ENCODE data around the gene SEC14L3. TPM values are rescaled to one million over a fixed set of nuclear protein-coding genes. Genes with fewer than 3 reads are reported as not detected.
A peak's percentile ranks its signal among the peaks of the same experiment; 100 is the strongest.

SEC14L3 gene
- not detected for polyA plus RNA-seq

DNA sequence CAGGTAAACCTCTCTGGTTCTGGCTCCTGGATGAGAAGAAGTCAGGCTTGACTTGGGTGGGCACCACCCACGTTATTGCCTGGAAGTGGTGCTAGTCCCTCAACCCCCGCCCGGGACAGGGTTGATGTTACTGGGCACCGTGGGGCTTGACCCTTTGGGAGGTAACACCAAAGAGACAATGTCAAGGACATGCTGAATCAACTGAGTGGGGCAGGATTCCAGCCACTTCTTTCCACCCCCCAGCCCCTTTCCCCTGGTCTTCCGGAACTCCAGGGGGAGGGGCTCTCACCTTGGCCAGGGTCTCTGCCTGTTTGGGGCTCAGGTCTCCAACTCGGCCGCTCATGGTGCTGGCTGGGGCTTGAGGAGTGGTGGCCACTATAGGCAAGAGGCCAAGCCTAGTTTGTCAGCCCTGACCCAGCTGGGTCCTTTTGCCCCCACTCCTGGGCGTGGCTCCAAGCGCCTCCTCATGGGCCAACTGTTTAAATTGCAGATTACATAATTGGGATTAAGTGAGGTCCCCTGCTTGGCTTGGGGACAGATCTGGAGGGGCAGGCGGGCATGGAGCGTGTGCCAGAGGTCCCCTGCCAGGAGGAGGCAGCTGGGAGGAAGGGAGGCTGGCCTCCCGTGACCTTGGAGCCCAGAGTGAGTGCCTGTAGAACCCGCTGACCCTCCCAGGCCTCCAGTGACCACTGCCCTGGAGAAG lies at the start of gene SEC14L3:
TSS of gene SEC14L3 (minus strand) at position 402 of the 703 bp plus-strand sequence. CDS start at position 343, 59 bp downstream.
- Mint-ChIP-seq H3K4me3 (peak within 1 kb of the TSS in 1 of 4 donors; percentile 28), H3K27me3 (peaks cover 21% of the 10 kb centered on the region), H3K4me1 (no peaks in the 10 kb centered on the region), H3K27ac (no peak within 1 kb of the TSS), H3K36me3 (no peaks in the 10 kb centered on the region), H3K9me3 (peaks cover 0 to 4% (median 0%) of the 10 kb centered on the region in 3 donors)

- H3K27ac Mint-ChIP-seq: no peak overlapping the region
- no peaks in the 10 kb centered on the region for H3K4me1 Mint-ChIP-seq
- no peak overlapping the region for H3K4me3 Mint-ChIP-seq
- H3K27me3 Mint-ChIP-seq: peaks cover 8% of the 10 kb centered on the region
- H3K9me3 Mint-ChIP-seq: peaks cover 0 to 2% (median 0%) of the 10 kb centered on the region in 3 donors
- H3K36me3 Mint-ChIP-seq: no peaks in the 10 kb centered on the region
These were observed 48.1 kb upstream of the SEC14L3 start for GRCh38 chr22:30519842-30520425.

DNA sequence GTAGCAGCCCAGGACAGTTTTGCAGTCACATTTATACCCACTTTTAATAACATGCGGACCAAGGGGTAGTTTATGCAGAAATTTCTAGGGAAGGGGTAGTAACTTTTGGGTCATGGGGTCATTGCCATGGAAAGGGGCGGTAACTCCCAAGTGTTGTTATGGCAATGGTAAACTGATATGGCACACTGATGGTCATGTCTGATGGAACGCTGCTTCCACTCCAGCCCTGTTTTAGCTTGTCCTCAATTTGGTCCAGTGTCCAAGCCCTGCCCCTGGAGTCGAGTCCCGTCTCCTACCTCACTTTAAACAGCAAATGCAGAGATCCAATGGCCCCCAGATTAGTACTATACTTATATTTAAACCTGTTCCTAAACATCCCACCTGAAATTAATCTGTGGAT lies 44.9 kb upstream of the SEC14L3 start:
- H3K36me3 Mint-ChIP-seq: no peaks in the 10 kb centered on the region
- H3K4me3 Mint-ChIP-seq: no peak overlapping the region

GRCh38 chr22:30516273-30516672 lies 44.5 kb upstream of the SEC14L3 start:
- H3K4me1 Mint-ChIP-seq: no peaks in the 10 kb centered on the region
- H3K27me3 Mint-ChIP-seq: peaks cover 7% of the 10 kb centered on the region
- no peaks in the 10 kb centered on the region for H3K36me3 Mint-ChIP-seq
- H3K4me3 Mint-ChIP-seq: no peak overlapping the region
- H3K27ac Mint-ChIP-seq: no peak overlapping the region
- no peaks in the 10 kb centered on the region for H3K9me3 Mint-ChIP-seq

More for the DNA sequence above, 44.9 kb upstream of the SEC14L3 start:
- no peaks in the 10 kb centered on the region for H3K9me3 Mint-ChIP-seq
- no peak overlapping the region for H3K27ac Mint-ChIP-seq
- H3K4me1 Mint-ChIP-seq: no peaks in the 10 kb centered on the region
- H3K27me3 Mint-ChIP-seq: peaks cover 7% of the 10 kb centered on the region

DNA sequence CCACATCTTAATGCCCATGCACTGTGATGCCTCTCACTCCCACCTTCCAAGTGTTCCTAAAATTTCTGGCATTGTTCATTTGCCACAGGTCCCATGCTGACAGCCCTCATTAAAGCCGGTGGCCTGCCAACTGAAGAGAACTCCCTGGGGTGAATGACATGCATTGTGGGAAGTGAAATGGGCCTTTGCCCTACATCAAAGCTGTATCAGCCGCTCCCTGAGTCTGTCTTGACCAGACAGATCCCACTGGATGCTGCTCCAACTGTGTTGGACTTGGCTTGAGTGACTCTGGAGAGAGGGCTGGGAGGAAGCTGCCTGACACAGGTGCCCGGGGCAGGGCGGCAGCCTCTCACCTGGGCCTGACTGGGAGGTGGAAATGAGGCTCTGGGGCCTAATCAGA lies 42.4 kb upstream of the SEC14L3 start:
- Mint-ChIP-seq H3K27me3 (peaks cover 7% of the 10 kb centered on the region), H3K36me3 (no peaks in the 10 kb centered on the region), H3K9me3 (no peaks in the 10 kb centered on the region), H3K4me1 (no peaks in the 10 kb centered on the region), H3K4me3 (no peak overlapping the region), H3K27ac (no peak overlapping the region)

DNA sequence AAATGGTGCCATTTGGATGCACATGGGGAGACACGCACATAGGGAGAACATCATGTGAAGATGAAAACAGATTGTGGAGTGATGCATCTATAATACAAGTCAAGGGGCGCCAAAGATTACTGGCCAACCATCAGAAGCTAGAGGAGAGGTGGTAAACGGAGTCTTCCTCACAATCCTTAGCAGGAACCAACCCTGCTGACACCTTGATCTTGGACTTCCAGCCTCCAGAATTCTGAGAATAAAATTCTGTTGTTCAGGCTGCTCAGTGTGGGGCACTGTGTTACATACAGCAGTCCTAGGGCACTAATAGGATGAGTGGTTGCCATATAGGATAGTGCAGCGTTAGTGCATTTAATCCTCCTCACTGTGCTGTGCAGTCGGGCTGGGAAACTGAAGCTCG lies 41.6 kb upstream of the SEC14L3 start:
- no peaks in the 10 kb centered on the region for H3K36me3 Mint-ChIP-seq
- no peak overlapping the region for H3K27ac Mint-ChIP-seq
- H3K9me3 Mint-ChIP-seq: no peaks in the 10 kb centered on the region
- H3K27me3 Mint-ChIP-seq: peaks cover 7% of the 10 kb centered on the region
- no peaks in the 10 kb centered on the region for H3K4me1 Mint-ChIP-seq
- H3K4me3 Mint-ChIP-seq: no peak overlapping the region

- no peak overlapping the region for H3K4me3 Mint-ChIP-seq
- no peaks in the 10 kb centered on the region for H3K9me3 Mint-ChIP-seq
- H3K4me1 Mint-ChIP-seq: no peaks in the 10 kb centered on the region
- no peaks in the 10 kb centered on the region for H3K36me3 Mint-ChIP-seq
- no peak overlapping the region for H3K27ac Mint-ChIP-seq
- peaks cover 10% of the 10 kb centered on the region for H3K27me3 Mint-ChIP-seq
These were observed 40.1 kb upstream of the SEC14L3 start for GRCh38 chr22:30511911-30512310.

DNA sequence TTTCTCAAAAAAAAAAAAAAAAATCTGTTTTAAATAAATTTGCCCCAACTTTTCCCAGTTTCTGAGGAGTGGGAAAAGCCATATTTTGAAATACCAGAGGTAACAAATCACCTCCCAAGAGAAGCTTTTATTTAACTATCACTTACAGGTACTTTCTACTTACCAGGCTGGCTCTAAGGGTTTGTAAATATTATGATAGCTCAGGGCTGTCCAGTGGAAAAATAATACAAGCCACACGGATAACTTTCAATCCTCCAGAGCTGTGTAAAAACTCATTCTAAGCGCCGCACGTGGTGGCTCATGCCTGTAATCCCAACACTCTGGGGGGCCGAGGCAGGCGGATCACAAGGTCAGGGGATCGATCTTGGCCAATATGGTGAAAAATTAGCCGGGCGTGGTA lies 39.3 kb upstream of the SEC14L3 start:
- no peak overlapping the region for H3K27ac Mint-ChIP-seq
- H3K36me3 Mint-ChIP-seq: no peaks in the 10 kb centered on the region
- H3K4me3 Mint-ChIP-seq: no peak overlapping the region
- H3K27me3 Mint-ChIP-seq: peaks cover 9% of the 10 kb centered on the region
- no peaks in the 10 kb centered on the region for H3K4me1 Mint-ChIP-seq
- peaks cover 0 to 1% (median 0%) of the 10 kb centered on the region in 3 donors for H3K9me3 Mint-ChIP-seq

DNA sequence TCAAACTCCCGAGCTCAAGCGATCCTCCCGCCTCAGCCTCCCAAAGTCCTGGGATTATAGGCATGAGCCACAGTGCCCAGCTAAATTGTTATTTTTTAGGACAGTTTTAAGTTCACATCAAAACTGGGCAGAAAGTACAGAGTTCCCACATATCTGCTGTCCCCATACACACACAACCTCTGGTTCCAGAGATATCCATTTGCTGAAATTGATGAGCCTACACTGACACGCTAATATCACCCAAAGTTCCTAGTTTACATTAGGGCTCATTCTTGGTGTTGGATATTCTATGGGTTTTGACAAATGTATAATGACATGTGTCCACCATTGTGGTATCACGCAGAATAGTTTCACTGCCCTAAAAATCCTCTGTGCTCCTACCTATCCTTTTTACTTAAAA lies 36.4 kb upstream of the SEC14L3 start:
- Mint-ChIP-seq H3K4me3 (no peak overlapping the region), H3K9me3 (peaks cover 0 to 1% (median 0%) of the 10 kb centered on the region in 3 donors), H3K4me1 (no peaks in the 10 kb centered on the region), H3K36me3 (no peaks in the 10 kb centered on the region), H3K27me3 (peaks cover 22% of the 10 kb centered on the region), H3K27ac (no peak overlapping the region)

DNA sequence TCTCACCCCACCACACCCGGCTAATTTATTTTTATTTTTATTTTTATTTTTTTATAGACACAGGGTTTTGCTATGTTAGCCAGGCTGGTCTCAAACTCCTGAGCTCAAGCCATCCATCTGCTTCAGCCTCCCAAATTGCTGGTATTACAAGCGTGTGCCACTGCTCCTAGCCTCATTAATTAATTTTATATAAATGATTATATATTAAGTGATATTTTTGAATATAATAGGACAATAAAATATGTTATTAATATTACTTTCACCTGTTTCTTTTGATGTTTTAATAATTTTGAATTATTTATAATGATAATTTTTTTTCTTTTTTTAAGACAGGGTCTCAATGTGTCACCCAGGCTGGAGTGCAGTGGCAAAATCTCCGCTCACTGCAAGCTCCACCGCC lies 35.9 kb upstream of the SEC14L3 start:
- Mint-ChIP-seq H3K36me3 (no peaks in the 10 kb centered on the region), H3K4me1 (no peaks in the 10 kb centered on the region), H3K27me3 (peaks cover 22% of the 10 kb centered on the region), H3K9me3 (peaks cover 0 to 1% (median 0%) of the 10 kb centered on the region in 3 donors), H3K4me3 (no peak overlapping the region), H3K27ac (no peak overlapping the region)

DNA sequence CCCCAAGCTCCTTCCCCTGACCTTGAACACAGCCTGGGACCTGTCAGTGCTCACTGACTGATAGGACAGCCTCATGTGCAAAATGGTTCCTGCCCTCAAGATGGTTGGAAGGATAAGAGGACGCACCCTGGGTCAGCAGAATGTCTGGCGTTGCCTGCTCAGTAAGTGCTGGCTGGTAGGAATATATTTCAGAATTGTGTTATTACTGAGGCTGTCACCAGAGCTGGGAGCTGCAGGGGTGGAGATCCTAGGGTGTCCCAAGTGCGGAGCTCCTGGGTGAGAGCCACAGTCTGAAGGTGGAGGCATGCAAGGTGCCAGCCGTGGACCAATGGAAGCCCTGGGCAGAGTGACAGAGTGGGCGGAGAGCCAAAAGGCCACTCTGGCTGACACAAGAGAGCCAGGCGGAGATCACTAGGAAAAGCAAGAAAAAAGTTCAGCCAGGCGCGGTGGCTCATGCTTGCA lies 34.7 kb upstream of the SEC14L3 start:
- no peak overlapping the region for H3K4me3 Mint-ChIP-seq
- H3K27ac Mint-ChIP-seq: no peak overlapping the region
- H3K27me3 Mint-ChIP-seq: peaks cover 25% of the 10 kb centered on the region

GRCh38 chr22:30503551-30503950 lies 31.7 kb upstream of the SEC14L3 start:
- Mint-ChIP-seq H3K27ac (peak overlapping the region in 1 of 3 donors; percentile 39), H3K36me3 (no peaks in the 10 kb centered on the region), H3K4me3 (no peak overlapping the region), H3K4me1 (no peaks in the 10 kb centered on the region), H3K9me3 (peaks cover 0 to 1% (median 0%) of the 10 kb centered on the region in 3 donors), H3K27me3 (peaks cover 25% of the 10 kb centered on the region)

More for the DNA sequence above, 34.7 kb upstream of the SEC14L3 start:
- Mint-ChIP-seq H3K9me3 (peaks cover 0 to 1% (median 0%) of the 10 kb centered on the region in 3 donors), H3K4me1 (no peaks in the 10 kb centered on the region), H3K36me3 (no peaks in the 10 kb centered on the region)

DNA sequence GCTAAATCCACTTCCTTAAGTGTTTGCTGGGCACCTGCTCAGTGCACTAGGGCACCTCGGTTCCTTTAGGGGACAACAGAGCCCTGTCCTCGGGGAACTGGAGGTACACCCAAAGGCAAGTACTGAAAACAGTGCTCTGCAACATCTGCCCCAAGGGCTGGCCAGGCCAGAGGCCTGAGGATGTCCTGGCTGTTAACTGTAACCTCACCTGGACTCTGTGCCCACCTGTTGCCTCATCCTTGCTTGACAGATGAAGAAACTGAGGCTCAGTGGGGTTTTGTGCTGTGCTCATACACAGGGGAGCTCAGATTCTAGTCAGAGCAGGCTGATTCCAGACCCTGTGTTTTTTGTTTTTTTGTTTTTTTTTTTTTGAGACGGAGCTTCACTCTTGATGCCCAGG lies 31.1 kb upstream of the SEC14L3 start:
- no peaks in the 10 kb centered on the region for H3K36me3 Mint-ChIP-seq
- H3K27ac Mint-ChIP-seq: no peak overlapping the region
- H3K9me3 Mint-ChIP-seq: peaks cover 0 to 1% (median 0%) of the 10 kb centered on the region in 3 donors
- H3K27me3 Mint-ChIP-seq: peaks cover 25% of the 10 kb centered on the region
- H3K4me3 Mint-ChIP-seq: no peak overlapping the region
- peaks cover 0 to 2% (median 0%) of the 10 kb centered on the region in 3 donors for H3K4me1 Mint-ChIP-seq

- Mint-ChIP-seq H3K36me3 (no peaks in the 10 kb centered on the region), H3K4me1 (peaks cover 0 to 2% (median 0%) of the 10 kb centered on the region in 3 donors), H3K4me3 (no peak overlapping the region), H3K9me3 (peaks cover 0 to 1% (median 0%) of the 10 kb centered on the region in 3 donors), H3K27me3 (peaks cover 25% of the 10 kb centered on the region), H3K27ac (no peak overlapping the region)
These were observed 30.3 kb upstream of the SEC14L3 start for GRCh38 chr22:30502153-30502552.

DNA sequence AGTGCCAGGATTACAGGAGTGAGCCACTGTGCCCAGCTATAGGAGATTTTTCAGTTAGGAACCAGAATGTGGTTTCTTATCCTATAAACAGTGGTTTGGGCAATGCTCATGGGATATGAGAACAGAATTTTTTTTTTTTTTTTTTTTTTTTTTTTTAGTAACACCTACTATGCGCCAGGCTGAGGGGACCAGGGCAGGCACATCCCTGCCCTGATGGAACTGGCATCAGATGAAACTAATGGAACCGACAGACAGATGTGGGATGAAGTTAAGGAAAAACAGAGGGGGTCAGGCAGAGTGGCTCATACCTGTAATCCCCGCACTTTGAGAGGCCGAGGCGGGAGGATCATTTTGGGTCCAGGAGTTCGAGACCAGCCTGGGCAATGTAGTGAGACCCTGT lies 28.8 kb upstream of the SEC14L3 start:
- Mint-ChIP-seq H3K36me3 (no peaks in the 10 kb centered on the region), H3K27me3 (peaks cover 16% of the 10 kb centered on the region), H3K4me3 (no peak overlapping the region), H3K9me3 (no peaks in the 10 kb centered on the region), H3K27ac (no peak overlapping the region), H3K4me1 (peaks cover 0 to 2% (median 0%) of the 10 kb centered on the region in 3 donors)
